ENCODE measurements around the gene SMAD3. TPM values are rescaled to one million over a fixed set of nuclear protein-coding genes. Genes with fewer than 3 reads are reported as not detected.

The SMAD3 gene
- total RNA-seq, 1 donor from 2014 or later, result 34.6 TPM

DNA sequence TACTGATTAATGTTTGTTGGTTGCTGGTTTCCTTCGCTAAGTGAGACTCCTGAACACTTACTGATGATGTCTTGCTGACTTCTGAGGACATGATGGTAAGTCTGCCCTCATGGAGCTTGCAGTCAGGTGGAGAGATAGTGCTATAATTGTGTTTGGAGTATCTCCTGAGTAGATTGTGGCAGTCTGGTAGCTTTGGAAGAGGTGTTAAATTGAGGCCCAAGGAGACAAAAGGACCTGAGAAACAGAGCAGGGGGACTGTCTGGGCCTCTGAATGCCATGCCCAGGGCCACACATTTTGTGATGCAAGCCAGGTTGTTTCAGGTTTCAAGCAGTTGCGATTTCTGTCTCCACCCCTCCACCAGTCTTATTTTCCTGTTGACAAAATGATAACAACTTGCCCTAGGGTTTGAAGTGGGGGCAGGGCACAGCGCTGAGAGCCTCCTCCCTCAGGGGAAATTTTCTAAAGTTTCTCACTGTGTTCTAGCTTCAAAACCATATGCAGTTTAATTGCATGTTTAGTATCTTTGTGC lies 16.7 kb downstream of the SMAD3 start:
- no peak for DNase-seq

DNA sequence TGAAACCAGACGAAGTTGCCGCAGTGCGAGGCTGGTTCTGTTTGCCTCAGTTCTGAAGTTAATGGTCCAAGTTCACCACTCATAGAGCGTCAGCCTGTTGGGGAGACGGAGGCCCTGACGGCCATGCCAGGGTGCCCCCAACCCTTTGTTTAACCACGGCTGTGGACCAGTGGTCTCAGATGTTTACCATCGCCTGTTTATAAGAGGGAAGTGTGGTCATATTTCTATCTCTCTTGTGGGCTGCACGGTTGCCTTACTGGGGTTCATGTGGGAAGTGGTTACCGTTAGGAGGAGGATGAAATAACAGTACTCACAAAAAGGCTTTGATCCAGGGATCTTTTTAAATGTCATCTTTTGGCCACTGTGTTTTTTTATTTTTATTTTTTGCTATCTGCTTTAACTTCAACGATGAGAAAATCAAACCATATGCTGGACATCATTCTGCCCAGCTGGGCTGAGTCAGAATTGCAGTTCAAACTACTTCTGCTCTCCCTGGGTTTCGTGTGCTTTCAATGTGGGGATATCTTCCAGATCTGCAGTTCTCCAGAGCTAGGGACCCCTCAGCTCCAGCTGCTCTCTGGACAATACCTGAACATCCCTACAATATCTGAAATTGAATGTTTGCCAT lies 17.8 kb downstream of the SMAD3 start:
- no peak for DNase-seq

DNA sequence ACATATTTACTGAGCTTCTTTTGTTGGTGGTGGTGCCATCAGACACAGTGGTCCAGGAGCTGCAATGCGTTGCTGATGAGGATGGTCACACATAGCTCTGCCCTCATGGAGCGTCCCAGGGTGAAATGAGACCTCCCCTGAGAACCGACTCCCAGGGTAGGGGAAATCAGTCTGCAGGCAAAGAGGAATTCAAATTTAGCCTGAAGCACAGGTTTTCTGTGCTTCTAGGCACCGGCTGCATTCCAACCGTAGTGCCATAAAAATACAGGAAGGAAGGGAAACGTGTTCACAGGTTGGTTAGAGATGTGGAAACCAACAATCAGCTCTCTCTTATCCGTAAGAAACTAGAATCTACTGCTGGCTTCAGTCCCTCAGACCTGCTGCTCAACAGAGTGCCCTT lies 19.2 kb downstream of the SMAD3 start:
- no peak for DNase-seq

DNA sequence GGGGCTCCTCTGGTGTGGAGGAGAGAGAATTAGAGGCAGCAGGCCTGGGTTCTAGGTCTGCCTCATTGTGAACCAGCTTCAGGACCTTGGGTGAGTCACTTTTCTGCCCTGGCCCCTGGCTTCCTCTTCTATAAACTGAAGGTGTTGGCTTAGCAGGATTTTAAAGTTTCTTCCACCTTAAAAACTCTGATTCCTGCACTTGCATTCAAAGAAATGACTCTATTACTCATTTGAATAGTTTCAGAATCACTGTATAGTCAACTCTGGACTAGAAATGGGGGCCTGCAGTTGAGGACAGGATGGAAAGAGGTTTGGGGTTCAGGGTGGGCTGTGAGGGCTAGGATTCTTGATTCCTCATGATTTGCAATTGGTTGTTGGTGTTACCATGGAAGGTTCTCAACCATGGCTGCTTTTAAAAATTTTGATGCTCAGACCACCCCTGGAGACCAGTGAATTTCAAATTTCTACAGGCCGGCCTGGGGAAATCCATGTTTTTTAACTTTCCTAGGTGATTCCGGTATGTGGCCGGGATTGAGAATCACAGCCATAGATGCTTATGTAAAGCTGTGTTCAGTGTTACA lies 19.9 kb downstream of the SMAD3 start:
- no peak for DNase-seq

DNA sequence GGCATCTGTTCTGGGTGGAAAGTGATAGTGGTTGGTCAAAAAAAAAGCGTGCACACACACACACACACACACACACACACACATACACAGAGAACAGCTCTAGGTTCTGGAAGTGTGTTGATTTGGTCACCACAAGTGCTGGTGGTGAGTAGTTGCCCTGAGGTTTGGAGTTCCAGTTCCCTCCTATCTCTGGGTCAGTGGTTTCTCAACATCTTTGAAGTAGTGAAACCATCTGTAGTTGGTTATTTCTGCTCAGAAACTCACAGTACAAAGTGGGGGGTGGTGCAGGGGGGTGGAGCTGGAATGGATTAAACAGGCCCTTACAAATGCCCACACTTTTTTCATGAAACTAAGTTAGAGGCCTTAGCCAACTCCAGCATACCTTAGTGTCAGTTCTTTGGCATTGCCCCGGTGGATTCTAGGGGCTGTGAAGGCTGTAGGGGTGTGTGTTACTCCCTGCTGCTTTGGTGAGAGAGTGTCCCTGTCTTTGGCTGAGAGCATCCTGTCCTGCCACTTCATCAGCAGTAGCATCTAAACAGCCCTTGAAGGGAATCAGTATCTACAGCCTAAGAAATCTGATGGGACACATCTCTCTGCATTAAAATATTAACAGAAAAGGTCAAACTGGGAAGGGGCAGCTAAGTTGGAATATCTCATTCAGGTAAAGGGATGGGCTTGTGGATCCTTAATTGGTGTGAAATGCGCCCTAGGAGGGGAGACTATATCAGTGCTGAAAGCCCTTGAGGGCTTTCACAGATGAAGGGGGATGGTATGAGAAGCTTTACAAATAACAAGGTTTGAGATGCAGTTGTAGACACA lies 20.6 kb downstream of the SMAD3 start:
- DNase-seq, result no peak

DNA sequence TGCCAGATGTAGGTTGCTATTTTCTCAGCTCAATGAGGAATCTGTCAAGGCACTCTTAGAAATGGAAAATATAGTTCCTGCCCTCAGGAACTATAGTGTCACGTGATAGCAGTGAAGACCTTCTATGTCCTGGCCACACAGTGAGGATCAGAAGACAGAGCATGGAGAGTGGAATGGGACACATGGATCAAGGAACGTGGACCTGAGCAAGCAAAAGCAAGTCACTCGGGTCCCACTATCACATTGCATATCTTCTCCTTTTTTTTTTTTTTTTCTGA lies 21.2 kb downstream of the SMAD3 start:
- no peak for DNase-seq

DNA sequence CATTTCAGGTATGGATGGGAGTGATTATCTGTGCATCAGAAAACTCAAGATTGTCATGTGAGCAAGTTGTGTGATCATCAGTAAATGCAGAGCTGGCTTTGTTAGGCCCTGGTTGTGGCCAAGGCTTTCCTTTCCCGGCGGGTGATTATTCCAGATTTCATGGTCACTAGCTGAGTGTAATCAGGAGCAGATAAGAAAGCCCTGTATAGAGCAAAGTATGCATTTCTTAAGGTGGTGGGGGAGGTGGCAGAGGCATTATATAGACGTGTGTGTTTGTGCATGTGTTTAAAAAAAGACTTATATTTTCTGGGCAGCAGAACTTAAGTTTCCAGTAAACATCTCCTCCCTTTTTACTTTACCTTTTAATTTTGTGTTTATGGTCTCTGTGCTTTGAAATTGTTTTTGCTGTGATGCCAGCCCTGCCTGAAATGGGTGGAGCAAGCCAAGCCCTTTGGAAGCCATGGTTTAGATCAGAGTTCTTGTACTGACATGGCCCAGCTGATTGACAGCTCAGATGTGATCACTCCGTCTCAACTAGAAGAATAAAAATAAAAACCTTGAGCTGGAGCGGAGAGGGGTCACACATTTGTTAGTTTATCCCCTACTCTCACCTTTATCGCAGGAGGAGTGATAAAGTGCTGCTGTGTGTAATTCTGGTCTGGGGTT lies 22.2 kb downstream of the SMAD3 start:
- DNase-seq, result no peak

DNA sequence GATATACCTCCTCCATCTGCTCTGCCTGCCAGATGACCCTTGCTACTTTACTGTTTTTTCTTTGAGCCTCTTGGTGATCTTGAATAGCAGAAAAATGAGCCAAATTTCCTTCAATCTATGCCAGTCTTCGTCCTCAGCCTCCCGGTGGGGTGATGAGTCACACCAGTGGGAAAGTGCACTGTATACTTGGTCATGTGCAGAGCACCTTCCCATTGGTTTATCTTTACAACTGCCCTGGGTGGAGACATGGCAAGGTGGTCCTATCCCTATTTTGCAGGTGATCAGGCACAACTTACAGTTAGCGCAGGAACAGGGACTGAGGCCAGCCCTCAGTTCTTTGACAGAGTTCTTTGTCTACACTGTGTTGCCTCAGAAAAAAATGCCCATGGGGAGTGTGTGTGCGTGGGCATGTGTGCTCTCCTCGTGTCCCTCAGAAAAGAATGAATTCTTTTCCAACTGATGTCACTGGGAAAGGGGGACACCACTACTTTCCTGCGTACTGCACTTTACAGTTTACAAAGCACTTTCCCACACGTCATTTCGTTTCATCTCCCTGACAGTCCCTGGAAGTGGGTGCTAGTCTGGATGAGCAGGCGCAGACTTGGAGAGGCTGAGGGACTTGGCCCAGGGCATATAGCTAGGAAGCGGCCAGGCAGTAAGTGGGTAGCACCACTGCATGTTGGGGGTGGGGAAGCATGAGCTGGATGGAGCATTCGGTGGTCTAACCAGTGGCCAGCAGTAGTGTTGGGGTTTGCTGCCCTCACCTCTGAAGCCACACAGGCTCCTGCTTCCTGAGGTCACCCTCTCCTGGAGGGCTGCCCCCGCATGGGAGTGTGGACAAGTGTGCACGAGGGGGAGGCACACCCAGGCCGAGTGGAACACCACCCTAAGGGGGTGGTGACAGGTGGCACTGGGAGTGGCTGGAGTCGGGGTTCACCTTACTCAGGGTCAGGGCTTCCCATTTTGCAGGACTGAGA lies 24.1 kb downstream of the SMAD3 start:
- DNase-seq, result no peak

DNA sequence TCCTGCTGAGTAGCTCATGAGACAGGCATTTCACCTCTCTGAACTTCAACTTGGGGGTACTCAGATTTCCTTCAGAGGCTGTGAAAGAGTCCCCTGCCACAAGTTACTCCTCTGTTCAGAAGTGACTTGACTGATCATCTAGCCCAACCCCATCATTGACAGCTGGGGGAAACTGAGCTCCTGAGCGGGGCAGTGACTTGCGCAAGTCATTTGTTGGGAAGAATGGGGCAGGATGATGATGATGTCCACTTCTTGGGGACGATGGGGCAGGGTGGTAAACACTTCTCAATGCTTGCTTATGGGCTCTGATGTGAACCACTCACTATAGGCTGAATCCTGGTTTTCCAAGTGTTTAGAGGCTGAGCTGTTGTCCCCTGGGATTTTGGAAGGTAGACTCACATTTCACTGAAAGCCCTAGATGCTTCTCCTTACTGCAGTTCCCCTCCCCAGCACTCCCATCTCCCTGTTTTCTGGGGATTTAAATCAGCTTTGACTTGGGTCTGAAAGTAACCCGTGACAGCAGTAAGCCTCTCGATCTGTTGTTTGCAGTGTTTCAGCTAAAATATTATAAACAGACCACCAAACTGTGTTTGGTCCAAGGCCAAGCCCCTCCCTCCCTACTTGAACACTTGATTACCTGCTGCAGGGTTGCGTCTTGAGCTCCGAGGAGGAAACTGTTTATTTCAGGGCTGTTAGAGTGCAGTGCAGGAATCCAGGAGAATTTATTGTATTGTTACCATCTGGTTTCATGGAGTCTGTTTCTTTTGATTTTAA lies 25.1 kb downstream of the SMAD3 start:
- no peak for DNase-seq

DNA sequence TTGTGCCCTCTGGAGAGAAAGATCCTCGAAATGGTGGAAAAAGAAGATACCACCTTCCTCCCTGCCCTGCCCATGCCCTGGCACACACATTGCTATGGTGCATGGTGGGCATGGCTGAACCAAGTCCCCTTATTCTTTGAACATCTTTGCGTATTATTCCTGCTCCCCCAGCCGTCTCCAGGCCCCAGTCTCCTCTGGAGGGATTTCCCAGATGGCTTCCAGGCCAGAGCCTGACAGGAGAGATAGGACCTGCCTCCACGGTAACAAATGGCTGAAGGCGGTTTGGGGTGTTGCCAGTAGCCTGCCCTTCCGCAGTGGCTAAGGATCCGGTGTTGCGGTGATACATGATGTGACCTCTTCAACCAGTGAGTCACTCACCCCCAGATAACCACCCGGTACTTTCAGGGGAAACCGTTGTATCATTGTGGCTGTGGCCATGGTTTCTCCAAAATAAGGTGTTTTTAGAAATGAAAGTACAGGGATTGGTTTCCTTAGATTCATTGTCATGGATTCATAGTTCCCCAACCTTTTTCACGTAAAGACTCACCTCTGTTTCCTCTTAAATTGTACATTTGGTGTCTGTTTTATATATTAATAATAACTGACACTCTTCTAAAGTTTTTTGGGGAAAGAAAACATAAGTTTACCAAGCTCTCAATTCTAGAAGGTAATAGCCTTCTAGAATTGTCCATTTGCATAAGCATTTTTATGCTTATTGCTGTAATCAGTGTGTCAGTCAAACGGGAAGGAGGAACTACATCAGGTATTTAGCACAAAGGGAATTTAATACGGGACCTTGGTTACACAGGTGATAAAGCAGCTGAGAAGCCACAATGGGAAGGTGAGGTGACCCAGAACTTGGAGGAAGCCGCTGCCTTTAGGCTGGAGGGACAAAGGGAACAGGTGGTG lies 25.9 kb downstream of the SMAD3 start:
- no peak for DNase-seq

DNA sequence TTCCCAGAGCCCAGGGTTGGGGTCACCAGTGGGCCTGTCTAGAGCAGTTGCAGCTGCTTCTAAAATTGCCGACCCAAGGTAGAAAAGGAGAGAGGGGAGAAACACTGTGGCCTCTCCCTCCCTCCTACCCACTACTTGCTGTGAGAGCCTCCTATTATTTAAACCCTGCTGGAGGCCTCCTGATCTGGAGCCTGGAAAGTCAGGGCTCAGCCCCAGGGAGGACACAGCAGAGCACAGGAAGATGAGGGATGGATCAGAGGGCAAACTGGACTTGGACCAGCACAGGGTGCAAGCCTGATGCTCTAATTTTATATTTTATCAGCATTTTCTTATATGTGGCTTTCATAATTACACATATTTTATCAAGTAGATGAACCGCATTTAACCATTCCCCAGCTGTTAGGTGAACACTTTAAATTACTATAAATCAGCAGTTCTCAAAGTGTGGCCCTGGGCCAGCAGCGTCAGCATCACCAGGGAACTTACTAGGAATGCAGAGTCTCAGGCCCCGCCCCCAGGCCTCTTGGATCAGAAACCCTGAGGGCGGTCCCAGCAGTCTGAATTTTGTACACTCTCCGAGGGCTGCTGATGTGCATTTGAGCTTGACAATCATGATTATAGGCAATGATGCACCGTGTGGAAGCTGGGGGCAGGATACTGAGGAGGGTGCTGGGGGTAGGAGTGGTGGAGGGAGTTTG lies 26.7 kb downstream of the SMAD3 start:
- no peak for DNase-seq

DNA sequence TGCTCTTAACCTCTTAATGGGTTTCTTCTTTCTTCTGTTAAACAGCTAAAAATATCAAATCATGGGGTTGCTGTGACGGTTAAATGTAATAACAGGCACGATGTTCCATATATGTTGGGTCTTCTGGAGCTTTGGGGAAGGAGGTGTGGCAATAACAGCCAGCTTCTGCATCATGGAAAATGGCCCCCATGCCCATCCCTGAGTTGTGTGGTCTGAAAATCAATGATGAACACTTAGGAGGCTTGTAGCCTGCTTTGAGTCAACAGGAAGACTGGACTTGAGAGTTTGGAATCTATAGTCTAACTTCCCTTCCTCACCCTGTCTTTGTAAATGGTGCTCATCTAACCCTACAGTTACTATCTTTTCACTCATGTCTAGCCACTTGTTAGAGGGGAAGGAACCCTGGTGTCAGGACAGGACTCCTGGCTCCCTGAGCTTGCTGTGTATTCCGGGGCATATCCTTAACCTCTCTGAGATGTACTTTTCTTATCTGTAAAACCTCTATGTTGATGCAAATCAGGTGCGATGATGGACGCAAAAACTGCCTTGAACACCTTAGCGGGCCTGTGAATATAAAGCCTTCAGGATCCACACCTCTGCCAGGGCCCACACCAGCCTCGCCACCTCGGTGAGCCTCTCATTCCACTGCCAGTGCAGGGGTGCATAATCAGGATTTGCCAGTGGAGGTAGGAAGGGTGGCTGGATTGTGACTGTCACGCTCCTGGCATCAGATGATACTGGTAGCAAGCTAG lies 27.5 kb downstream of the SMAD3 start:
- DNase-seq, result no peak

DNA sequence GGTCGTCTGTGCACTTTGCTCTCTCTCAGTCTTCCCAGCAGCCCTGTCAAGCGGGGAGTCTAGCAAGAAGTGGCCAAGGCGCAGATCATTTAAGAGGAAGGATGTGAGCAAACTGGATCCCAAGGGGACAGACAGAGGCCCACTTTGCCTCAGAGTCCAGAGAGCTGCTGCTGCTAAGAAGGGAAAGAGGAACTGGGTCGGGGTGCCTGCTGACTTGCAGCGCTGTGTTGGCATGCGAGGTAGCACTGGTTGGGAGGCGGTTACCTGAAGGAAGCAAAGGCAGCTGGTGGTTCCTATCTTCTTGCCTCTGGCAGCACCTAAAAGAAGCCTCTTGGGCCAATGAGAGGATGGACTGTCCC lies 28.1 kb downstream of the SMAD3 start:
- DNase-seq, result no peak

DNA sequence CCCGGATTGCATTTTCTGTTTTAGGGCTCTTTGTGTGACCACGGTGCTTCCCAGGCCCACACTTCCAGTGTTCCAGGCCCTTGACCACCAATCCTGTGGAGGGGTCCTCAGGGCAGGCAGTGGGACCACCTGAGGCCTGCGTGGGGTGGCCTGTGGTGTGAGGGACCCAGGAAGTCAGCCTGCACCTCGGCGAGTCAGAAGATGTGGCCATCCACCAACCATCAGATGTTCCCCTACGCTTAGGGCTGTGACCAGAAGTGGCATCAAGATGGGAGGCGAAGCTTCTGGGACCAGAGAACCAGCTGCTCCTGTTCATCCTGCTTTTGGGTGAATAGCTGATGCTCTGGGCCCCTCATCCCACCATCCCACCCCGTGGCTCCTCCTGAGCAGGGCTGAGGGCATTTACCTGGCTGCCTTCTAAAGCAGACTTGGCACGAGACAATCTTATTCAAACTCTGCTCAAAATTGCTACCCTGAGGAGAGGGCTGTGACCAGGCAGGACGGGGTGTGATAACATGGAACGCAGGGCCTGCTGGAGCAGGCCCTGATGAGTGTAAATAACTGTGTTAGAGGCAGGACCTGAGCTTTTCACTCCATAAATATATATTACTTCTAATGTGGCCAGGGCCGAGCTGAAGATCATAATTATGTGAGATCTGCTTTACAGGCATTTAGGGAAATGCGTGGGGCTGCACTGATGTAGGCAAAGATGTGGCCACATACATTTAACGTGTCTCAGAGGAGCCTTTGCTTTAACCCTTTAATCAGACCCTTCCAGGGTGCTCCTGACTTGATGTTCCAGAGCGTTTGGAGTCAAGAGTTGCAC lies 28.8 kb downstream of the SMAD3 start:
- DNase-seq, result no peak

DNA sequence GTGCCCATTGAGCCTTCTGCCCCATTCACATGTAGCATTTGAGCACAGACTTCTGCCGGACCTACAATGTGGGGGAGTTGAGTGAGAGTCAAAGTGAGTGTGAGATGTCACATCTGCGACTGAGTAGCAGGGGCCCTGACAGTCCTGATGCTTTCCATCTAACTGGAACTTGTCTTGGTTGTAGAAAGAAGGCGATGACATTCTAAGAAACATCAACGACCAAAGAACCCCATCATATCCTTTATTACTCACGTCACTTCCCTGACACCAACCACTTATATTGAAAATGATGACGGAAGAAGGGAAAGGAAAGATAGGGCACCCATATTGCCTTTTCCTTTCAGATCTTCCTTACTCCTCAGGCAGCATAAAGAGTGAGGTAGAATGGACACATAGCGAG lies 30.5 kb downstream of the SMAD3 start:
- no peak for DNase-seq

DNA sequence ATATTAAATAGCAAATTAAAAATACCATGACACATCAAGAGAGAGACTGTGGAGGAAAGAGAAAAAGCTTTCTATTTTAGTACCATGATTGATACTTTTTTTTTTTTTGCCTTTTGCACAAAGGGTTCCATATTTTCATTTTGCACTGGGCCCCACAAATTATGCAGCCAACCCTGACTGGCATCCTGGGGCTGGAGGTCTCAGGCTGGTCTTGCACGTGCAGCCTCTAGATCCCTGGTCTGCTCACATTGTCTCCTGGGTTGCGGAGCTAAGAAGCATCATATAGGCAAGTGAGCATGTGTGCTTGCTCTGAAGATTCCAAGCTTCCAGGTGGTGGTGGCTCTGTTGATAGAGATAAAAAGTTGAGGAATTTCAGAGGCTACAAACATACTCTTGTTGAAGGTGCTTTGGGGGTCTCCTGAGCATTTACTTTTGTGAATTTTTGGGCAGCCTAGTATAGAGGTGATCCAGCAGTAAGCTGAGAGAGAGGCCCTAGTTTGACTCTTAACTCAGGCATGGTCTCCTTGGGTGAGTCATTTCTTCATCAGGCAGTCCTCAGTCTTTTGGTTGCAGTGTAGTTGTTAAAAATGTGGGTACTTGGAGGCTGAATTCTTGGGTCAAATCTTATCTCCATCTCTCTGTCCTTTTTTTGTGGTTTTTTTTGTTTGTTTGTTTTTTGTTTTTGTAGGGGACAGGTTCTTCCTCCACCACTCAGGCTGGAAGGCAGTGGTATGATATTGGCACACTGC lies 31.3 kb downstream of the SMAD3 start:
- no peak for DNase-seq

DNA sequence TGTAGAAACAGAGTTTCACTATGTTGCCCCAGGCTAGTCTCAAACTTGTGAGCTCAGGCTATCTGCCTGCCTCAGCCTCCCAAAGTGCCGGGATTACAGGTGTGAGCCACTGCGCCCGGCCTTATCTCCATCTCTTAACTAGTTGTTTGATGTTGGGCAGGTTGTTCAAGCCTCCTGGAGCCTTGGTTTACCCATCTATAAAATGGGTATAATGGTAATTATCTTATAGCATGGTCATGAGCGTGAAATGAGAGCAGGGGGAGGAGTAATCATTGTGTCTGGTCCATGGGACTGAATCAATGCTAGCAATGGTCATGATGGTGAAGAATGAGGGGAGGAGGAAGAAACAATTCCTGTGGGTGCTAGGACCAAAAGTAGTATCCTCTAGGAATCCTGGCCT lies 32.0 kb downstream of the SMAD3 start:
- DNase-seq, result no peak
